ENCODE data around the gene HDGFL2.

Gene HDGFL2

DNA sequence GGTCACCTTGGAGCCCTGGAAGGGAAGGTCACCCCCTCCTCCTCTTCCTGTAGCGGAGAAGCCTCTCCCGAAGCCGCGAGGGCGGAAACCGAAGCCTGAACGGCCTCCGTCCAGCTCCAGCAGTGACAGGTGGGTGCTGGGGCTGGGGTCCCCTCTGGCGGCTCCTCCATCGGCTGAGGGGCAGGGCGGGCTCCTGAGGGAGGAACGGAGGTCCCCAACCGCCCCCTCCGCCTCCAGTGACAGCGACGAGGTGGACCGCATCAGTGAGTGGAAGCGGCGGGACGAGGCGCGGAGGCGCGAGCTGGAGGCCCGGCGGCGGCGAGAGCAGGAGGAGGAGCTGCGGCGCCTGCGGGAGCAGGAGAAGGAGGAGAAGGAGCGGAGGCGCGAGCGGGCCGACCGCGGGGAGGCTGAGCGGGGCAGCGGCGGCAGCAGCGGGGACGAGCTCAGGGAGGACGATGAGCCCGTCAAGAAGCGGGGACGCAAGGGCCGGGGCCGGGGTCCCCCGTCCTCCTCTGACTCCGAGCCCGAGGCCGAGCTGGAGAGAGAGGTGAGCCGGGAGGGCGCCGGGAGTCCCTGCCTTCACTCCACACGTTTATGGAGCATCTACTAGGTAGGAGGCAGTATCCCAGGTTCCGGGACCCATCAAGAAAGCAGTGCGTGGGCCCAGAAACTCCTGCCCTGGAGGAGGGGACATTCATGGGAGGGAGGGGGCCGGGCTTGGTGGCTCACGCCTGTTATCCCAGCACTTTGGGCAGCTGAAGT is 22.0 kb downstream of the HDGFL2 start:
- Mint-ChIP-seq H3K4me3 (no peak overlapping the region), H3K4me1 (no peaks in the 10 kb centered on the region), H3K36me3 (ENCODE audit: low read depth) (peaks cover 4% of the 10 kb centered on the region), H3K27me3 (ENCODE audit: low read depth, poor library complexity) (no peaks in the 10 kb centered on the region), H3K9me3 (no peaks in the 10 kb centered on the region), H3K27ac (no peak overlapping the region)
- DNase-seq, result no peak
- TF ChIP-seq, protein P1, sequence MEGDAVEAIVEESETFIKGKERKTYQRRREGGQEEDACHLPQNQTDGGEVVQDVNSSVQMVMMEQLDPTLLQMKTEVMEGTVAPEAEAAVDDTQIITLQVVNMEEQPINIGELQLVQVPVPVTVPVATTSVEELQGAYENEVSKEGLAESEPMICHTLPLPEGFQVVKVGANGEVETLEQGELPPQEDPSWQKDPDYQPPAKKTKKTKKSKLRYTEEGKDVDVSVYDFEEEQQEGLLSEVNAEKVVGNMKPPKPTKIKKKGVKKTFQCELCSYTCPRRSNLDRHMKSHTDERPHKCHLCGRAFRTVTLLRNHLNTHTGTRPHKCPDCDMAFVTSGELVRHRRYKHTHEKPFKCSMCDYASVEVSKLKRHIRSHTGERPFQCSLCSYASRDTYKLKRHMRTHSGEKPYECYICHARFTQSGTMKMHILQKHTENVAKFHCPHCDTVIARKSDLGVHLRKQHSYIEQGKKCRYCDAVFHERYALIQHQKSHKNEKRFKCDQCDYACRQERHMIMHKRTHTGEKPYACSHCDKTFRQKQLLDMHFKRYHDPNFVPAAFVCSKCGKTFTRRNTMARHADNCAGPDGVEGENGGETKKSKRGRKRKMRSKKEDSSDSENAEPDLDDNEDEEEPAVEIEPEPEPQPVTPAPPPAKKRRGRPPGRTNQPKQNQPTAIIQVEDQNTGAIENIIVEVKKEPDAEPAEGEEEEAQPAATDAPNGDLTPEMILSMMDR (IDR thresholded peaks at IDR 0.05), result no peak

DNA sequence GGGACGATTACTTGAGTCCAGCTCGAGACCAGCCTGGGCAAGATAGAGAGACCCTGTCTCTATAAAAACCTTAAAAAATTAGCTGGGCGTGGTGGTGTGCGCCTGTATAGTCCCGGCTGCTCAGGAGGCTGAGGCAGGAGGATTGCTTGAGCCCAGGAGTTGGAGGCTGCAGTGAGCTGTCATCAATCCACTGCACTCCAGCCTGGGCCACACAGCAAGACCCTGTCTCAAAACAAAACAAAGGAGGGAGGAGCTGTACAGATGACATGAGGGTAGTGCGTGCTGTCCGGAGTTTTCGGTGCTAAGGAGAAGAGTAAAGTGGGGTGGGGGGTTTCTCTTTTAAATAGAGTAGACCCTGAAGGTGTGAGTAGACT is 22.6 kb downstream of the HDGFL2 start:
- Mint-ChIP-seq H3K27ac (no peak overlapping the region), H3K9me3 (no peaks in the 10 kb centered on the region), H3K36me3 (ENCODE audit: low read depth) (peaks cover 4% of the 10 kb centered on the region), H3K4me1 (no peaks in the 10 kb centered on the region), H3K27me3 (ENCODE audit: low read depth, poor library complexity) (no peaks in the 10 kb centered on the region), H3K4me3 (no peak overlapping the region)
- DNase-seq, result no peak
- TF ChIP-seq, protein P1 (IDR thresholded peaks at IDR 0.05), result no peak

DNA sequence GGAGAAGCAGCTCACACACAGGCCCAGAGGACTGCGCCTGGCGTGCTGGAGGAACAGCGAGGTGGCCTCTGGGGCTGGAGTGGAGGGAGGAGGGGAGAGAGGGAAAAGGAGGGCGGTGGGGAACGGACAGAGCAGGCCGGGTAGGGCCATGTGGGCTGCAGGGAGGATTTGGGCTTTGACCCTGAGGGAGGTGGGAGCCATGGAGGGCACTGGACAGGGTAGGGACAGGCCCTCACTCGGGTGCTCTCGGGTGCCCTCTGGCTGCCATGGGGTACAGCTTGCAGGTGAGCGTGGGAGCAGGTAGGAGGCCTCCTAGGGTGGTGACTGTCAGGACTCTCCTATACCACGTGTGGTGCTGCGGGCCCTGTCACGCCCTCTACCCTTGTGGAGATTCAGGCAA is 23.4 kb downstream of the HDGFL2 start:
- DNase-seq, result no peak
- no peak overlapping the region for H3K27ac Mint-ChIP-seq
- TF ChIP-seq, protein P1 (IDR thresholded peaks at IDR 0.05), result no peak
- H3K36me3 Mint-ChIP-seq (ENCODE audit: low read depth), result peaks cover 4% of the 10 kb centered on the region
- H3K4me3 Mint-ChIP-seq, result no peak overlapping the region
- H3K9me3 Mint-ChIP-seq, result no peaks in the 10 kb centered on the region
- H3K27me3 Mint-ChIP-seq (ENCODE audit: low read depth, poor library complexity), result no peaks in the 10 kb centered on the region
- no peaks in the 10 kb centered on the region for H3K4me1 Mint-ChIP-seq

- peaks cover 4% of the 10 kb centered on the region for H3K36me3 Mint-ChIP-seq (ENCODE audit: low read depth)
- H3K27ac Mint-ChIP-seq, result no peak overlapping the region
- no peaks in the 10 kb centered on the region for H3K4me1 Mint-ChIP-seq
- no peak for DNase-seq
- H3K27me3 Mint-ChIP-seq (ENCODE audit: low read depth, poor library complexity), result no peaks in the 10 kb centered on the region
- TF ChIP-seq, protein P1 (IDR thresholded peaks at IDR 0.05), result no peak
- no peaks in the 10 kb centered on the region for H3K9me3 Mint-ChIP-seq
- no peak overlapping the region for H3K4me3 Mint-ChIP-seq
Measured at GRCh38 chr19:4496304-4496703, 24.2 kb downstream of the HDGFL2 start.

DNA sequence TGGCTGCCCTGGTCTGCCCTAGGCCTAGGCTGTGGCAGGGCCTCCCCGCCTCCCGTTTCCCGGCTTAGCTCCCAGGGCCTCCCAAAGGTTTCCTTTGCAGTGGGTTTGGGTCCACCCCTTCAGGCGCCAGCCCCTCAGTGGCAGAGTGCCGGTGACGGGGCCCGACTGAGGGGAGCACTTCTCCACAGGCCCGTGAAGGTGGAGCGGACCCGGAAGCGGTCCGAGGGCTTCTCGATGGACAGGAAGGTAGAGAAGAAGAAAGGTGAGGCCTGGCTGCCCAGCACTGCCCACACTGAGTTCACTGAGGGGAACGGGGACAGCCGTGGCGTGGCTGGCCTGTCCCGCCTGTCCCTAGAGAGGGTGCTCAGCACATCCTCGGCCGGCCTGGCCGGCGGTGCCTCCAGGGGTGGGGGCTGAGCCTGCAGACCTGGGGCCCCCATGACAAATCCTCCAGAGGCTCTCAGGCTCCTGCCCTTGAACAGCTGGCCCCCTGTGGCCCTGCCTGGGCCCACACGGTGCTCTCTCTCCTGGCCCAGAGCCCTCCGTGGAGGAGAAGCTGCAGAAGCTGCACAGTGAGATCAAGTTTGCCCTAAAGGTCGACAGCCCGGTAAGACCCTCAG is 25.8 kb downstream of the HDGFL2 start:
- H3K36me3 Mint-ChIP-seq (ENCODE audit: low read depth), result peaks cover 4% of the 10 kb centered on the region
- H3K4me1 Mint-ChIP-seq, result no peaks in the 10 kb centered on the region
- H3K27ac Mint-ChIP-seq, result no peak overlapping the region
- no peaks in the 10 kb centered on the region for H3K27me3 Mint-ChIP-seq (ENCODE audit: low read depth, poor library complexity)
- DNase-seq, result no peak
- no peak overlapping the region for H3K4me3 Mint-ChIP-seq
- H3K9me3 Mint-ChIP-seq, result no peaks in the 10 kb centered on the region
- TF ChIP-seq, protein P1 (IDR thresholded peaks at IDR 0.05), result no peak

DNA sequence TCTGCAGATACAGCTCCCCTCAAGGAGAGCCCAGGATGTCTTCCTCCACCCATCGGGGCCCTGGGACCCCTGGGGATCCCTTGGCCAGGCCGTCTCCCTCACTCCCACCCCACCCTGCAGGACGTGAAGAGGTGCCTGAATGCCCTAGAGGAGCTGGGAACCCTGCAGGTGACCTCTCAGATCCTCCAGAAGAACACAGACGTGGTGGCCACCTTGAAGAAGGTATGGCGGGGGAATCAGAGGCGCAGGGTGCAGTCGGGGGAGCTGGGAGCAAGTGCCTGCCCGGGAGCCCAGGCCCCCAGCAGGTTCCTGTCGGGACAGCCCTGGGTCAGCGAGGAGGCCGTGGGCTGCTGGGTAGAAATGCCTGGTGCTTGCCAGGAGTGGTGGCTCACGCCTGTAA is 26.6 kb downstream of the HDGFL2 start:
- Mint-ChIP-seq H3K4me3 (no peak overlapping the region), H3K9me3 (no peaks in the 10 kb centered on the region), H3K27me3 (ENCODE audit: low read depth, poor library complexity) (no peaks in the 10 kb centered on the region), H3K36me3 (ENCODE audit: low read depth) (peaks cover 4% of the 10 kb centered on the region), H3K4me1 (no peaks in the 10 kb centered on the region), H3K27ac (no peak overlapping the region)
- TF ChIP-seq, protein P1 (IDR thresholded peaks at IDR 0.05), result no peak
- DNase-seq, result no peak
